Keratinocyte (primary cell): ENCODE measurements around the gene TFCP2L1.

Experiments
- EZH2 ChIP-seq: IDR thresholded peaks from one replicate; pipeline ENCODE4 v1.6.1; 2012; ENCODE audit warnings: inconsistent platforms, mild to moderate bottlenecking, low read length, moderate library complexity
- TF ChIP-seq, protein P1 (sequence below), 3 experiments: IDR thresholded peaks in 1 of 3; conservative IDR thresholded peaks in 1 of 3; optimal IDR thresholded peaks in 1 of 3; 2 replicates in 2 of 3; 3 replicates in 1 of 3; pipeline versions ENCODE3 to v1.5.1; 2011; ENCODE audit warnings: low read length in 3 of 3, mild to moderate bottlenecking in 3 of 3, moderate library complexity in 2 of 3, control low read depth in 1 of 3, inconsistent platforms in 1 of 3; ENCODE audit not compliant: insufficient read depth in 2 of 3; ENCODE audit errors: extremely low read depth in 1 of 3

DNA sequence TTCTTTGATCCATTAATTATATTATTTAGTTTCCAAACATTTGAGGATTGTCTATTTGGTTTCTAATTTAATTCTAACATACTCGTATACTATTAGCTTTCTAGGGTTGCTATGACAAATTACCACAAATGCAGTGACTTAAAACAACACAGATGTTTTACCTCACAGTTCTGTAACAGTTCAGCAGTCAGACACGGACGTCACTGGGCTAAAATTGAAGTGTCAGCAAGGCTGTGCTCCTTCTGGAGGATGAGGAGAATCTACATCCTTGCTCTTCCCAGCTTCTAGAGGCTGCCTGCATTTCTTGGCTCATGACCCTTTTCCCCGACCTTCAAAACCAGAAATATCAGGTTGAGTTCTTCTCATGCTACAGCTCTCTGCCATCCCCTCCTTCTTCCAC, 117.6 kb downstream of the TFCP2L1 start:
- TF ChIP-seq, protein P1, sequence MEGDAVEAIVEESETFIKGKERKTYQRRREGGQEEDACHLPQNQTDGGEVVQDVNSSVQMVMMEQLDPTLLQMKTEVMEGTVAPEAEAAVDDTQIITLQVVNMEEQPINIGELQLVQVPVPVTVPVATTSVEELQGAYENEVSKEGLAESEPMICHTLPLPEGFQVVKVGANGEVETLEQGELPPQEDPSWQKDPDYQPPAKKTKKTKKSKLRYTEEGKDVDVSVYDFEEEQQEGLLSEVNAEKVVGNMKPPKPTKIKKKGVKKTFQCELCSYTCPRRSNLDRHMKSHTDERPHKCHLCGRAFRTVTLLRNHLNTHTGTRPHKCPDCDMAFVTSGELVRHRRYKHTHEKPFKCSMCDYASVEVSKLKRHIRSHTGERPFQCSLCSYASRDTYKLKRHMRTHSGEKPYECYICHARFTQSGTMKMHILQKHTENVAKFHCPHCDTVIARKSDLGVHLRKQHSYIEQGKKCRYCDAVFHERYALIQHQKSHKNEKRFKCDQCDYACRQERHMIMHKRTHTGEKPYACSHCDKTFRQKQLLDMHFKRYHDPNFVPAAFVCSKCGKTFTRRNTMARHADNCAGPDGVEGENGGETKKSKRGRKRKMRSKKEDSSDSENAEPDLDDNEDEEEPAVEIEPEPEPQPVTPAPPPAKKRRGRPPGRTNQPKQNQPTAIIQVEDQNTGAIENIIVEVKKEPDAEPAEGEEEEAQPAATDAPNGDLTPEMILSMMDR (optimal IDR thresholded peaks at IDR 0.05 in 1 of 3, IDR thresholded peaks at IDR 0.05 in 1 of 3, conservative IDR thresholded peaks at IDR 0.05 in 1 of 3; ENCODE audit: extremely low read depth in 1 of 3, insufficient read depth in 2 of 3, low read length in 3 of 3), result no peak
- TF ChIP-seq EZH2, result no peak
